Omental fat pad (tissue), 4 donors: ENCODE results near the gene USP54. TPM values are rescaled to one million over a fixed set of nuclear protein-coding genes. Genes with fewer than 3 reads are reported as not detected.
A peak's percentile ranks its signal among the peaks of the same experiment; 100 is the strongest.

Experiments used
- ATAC-seq: fragments of 150-250 bp; one replicate; pipeline ENCODE4 v1.9.1; 2016; ENCODE audit warnings: mild to moderate bottlenecking, moderate library complexity; ENCODE audit not compliant: low FRiP score
- DNase-seq: peaks from one replicate; pipeline ENCODE4 v3.0.0-alpha.2; 2019; ENCODE audit warnings: low spot score
- CTCF ChIP-seq, 3 donors: fragments of 450-650 bp; IDR thresholded peaks; one replicate each; pipeline ENCODE4 v1.5.1; 2016 to 2017; ENCODE audit warnings: antibody characterized with exemption in 3 of 3, mild to moderate bottlenecking in 3 of 3, moderate library complexity in 2 of 3
- total RNA-seq, 4 donors: library from RNA; depleted of rRNA; stranded (reverse); fragments of >200 nt; gene quantifications; one replicate each; pipeline ENCODE4 v1.1.0, GENCODE V29; 2016

USP54 gene
- total RNA-seq, 4 donors from 2014 or later = 9.2 to 28.1 (median 20.2) TPM

- DNase-seq (no peak), ATAC-seq (no peak)
- TF ChIP-seq CTCF (IDR thresholded peaks at IDR 0.05) = no peak
These were observed 84.7 kb downstream of the USP54 start for GRCh38 chr10:73506491-73506890.

GRCh38 chr10:73506074-73506473 lies 85.1 kb downstream of the USP54 start:
- TF ChIP-seq CTCF (IDR thresholded peaks at IDR 0.05) = no peak
- no peak for DNase-seq
- no peak for ATAC-seq

- ATAC-seq (no peak), DNase-seq (no peak)
- no peak for TF ChIP-seq CTCF (IDR thresholded peaks at IDR 0.05)
These were observed 88.1 kb downstream of the USP54 start for GRCh38 chr10:73503037-73503436.

GRCh38 chr10:73501651-73502050 lies 89.5 kb downstream of the USP54 start:
- ATAC-seq = no peak
- no peak for DNase-seq
- no peak for TF ChIP-seq CTCF (IDR thresholded peaks at IDR 0.05)

- DNase-seq (no peak), ATAC-seq (no peak)
- TF ChIP-seq CTCF (IDR thresholded peaks at IDR 0.05) = no peak
These were observed 93.5 kb downstream of the USP54 start for GRCh38 chr10:73497623-73498022.

- ATAC-seq = peak; percentile 97
- peak; percentile 82 for DNase-seq
- no peak for TF ChIP-seq CTCF (IDR thresholded peaks at IDR 0.05)
These were observed 95.1 kb downstream of the USP54 start, which contains the start of gene PPP3CB for GRCh38 chr10:73495884-73496674. PPP3CB (minus strand) TSS chr10:73496024; CDS start chr10:73495889, 135 bp downstream.
